Left renal cortex interstitium (tissue), 4 donors: ENCODE measurements around the gene CFD. TPM values are rescaled to one million over a fixed set of nuclear protein-coding genes. Genes with fewer than 3 reads are reported as not detected.
"Not testable (repeated sequence)": the region's sequence is repeated elsewhere in the genome, so short reads cannot be mapped to it uniquely, and the experiment has no call there.

Experiments used
- DNase-seq, 4 donors: peaks; one replicate each; pipeline ENCODE4 v3.0.0-alpha.2; 2013; ENCODE audit warnings: low read depth in 4 of 4, low spot score in 2 of 4, missing footprints in 1 of 4
- polyA plus RNA-seq, 4 donors: library from polyadenylated mRNA; unstranded; fragments of 120-200 nt; gene quantifications; one replicate each; pipeline ENCODE4 v1.2.1, GENCODE V29; 2013; ENCODE audit not compliant: insufficient read length in 4 of 4

The CFD gene
- polyA plus RNA-seq = 1 to 10 TPM; 2.2 to 5.4 (median 4.3) TPM

DNA sequence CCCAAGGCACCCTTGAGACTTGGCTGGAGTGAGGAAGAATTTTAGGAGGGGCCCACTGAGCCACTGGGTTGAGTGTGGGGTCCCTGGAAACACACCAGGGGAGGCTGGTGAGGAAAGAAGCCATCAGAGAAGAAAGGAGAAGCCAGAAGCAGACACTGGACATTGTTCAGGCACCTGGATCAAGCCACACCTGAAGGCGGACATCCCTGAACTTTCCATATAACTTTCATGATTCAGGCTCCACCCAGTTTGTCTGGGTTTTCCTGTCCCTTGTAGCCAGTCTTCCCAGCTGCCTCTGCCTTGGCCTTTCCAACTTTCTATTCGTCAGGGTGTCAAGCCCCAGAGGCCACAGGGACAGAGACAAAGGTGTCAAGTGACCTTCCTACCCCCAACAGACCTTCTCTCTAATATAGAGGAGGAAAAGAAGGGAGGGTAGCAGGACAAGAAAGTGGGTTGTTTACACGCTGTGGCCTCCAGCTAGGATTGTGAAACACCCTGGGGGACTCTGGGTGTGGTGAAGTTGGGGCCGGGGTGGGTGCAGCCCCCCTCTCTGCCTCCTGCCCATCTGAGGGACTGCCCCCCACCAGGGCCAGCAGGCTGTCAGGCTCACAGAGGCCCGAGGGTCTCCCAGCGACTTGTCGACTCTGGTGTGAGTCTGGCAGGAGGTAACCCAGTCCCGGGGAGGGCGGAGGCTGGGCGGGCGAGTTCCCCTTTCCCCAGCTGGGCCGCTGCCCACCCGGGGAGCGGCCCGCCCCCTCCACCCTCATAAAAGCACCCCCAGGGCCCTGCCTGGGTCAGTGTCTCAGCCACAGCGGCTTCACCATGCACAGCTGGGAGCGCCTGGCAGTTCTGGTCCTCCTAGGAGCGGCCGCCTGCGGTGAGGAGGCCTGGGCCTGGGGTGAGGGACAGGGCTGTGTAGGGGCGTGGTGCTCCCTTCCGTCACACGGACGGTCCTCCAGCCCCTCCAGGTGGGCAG, at the start of gene CFD:
Gene CFD, plus strand, starts transcription at position 797 of the 976 bp plus-strand sequence. Its CDS starts 26 bp downstream, at position 823.
- DNase-seq = no peak

DNA sequence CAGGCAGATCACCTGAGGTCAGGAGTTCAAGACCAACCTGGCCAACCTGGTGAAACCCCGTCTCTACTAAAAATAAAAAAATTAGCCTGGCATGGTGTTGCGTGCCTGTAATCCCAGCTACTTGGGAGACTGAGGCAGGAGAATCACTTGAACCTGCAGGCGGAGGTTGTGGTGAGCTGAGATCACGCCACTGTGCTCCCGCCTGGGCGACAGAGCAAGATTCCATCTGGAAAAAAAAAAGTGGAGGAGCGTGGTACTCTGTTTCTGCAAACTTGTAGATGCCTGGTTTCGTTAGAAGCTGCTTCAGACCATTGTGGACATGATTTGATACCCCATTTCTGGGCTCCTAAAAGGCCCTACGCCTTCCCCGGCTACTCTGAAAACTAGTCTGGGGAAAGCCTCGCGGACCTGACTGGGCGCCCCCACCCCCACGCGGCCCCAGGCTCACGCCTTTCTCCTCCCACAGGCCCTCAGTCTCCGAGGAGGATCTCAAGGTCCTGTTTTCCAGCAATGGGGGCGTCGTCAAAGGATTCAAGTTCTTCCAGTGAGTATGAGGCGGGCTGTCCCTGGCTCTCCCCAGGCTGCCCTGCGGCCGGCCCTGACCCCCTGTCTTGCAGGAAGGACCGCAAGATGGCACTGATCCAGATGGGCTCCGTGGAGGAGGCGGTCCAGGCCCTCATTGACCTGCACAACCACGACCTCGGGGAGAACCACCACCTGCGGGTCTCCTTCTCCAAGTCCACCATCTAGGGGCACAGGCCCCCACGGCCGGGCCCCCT, 49.2 kb upstream of the CFD start:
- DNase-seq = no peak

DNA sequence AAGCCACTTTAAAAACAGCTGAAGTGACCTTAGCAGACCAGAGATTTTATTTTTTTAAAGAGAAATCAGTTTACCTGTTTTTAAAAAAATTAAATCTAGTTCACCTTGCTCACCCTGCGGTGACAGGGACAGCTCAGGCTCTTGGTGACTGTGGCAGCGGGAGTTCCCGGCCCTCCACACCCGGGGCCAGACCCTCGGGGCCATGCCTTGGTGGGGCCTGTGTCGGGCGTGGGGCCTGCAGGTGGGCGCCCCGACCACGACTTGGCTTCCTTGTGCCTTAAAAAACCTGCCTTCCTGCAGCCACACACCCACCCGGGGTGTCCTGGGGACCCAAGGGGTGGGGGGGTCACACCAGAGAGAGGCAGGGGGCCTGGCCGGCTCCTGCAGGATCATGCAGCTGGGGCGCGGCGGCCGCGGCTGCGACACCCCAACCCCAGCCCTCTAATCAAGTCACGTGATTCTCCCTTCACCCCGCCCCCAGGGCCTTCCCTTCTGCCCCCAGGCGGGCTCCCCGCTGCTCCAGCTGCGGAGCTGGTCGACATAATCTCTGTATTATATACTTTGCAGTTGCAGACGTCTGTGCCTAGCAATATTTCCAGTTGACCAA, 48.5 kb upstream of the CFD start:
- no peak for DNase-seq

DNA sequence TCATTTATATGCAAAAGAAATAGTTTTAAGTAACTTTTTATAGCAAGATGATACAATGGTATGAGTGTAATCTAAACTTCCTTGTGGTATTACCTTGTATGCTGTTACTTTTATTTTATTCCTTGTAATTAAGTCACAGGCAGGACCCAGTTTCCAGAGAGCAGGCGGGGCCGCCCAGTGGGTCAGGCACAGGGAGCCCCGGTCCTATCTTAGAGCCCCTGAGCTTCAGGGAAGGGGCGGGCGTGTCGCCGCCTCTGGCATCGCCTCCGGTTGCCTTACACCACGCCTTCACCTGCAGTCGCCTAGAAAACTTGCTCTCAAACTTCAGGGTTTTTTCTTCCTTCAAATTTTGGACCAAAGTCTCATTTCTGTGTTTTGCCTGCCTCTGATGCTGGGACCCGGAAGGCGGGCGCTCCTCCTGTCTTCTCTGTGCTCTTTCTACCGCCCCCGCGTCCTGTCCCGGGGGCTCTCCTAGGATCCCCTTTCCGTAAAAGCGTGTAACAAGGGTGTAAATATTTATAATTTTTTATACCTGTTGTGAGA, 47.9 kb upstream of the CFD start:
- DNase-seq = no peak

DNA sequence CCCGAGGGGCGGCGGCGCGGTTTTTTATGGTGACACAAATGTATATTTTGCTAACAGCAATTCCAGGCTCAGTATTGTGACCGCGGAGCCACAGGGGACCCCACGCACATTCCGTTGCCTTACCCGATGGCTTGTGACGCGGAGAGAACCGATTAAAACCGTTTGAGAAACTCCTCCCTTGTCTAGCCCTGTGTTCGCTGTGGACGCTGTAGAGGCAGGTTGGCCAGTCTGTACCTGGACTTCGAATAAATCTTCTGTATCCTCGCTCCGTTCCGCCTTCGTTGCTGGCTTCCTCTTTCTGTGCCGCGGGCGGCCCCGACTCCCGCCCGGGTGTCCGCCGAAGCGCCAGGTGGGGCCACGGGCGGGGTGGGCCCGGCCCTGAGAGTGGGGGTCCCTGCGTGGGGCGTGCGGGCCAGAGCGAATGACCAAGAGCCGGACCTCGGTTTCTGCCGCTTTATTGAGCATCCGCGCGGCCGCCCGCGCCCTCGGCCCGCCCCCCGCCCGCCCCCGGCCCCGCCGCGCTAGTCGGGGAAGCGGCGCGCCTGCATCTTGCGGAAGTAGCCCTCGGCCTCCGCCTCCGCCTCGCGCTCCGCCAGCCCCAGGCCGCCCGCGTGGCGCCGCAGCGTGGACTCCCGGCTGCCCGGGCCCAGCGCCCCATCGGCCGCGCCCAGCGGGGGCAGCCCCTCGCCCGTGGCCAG, 47.3 kb upstream of the CFD start:
- DNase-seq = no peak

DNA sequence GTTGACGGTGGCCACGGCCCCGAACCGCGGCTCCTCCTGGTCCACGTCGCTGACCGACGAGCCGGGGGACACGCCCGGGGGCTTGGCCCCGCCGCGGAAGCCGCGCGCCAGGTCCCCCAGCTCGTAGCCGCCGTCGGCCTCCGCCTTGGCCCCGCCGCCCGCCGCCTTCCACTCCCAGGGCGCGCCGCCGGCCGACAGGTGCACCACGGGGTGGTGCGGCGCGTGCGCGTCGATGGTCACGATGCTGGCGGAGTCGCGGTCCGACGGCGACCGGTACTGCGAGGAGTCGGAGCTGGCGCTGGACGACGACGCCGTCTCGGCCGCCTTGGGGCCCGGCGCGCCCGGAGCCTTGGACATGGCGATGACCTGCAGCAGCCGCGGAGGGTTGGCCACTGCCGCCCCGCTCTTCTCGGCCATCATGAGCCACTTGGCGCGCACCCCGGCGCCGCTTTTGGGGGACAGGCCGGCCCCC, 46.7 kb upstream of the CFD start:
- DNase-seq = no peak

DNA sequence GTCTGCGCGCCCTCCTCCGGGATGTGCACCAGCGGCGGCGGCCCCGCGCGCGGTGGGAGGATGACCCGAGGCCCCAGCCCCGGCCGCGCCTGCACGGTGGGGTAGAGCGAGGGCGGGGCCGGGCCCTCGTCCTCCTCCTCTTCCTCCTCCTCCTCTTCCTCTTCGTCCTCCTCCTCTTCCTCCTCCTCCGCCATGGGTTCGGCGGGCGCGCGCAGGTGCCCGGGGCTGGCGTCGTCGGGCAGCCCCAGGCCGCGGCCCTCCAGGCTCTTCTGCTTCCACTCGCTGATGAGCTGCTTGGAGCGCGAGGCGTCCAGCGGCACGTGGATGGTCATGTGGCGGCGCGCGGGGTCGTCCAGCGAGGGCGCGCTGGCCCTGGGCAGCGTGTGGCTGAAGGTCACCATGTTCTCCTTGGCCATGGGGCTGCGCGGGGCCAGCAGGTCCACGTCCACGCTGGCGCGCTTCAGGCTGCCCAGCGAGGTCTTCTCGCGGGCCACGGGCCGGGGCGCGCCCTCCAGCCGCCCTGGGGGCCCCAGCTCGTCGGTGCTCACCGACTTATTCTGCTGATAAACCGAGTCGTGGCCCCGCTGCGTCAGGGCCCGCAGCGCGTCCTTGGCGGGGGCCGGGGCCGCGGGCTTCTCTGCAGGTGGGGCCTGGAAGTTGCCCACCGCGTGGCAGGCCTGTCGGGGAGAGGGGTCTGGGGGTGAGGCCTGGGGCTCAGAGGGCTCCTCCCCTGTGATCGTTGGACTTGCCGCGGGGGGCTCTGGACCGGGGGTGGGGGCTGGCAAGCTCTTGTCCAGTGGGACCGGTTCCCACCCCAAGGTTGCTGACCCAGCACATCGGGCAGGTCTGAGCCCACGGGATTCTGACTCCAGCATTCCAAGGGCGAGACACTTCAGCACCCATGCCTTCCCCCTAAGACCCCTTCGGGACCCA, 46.0 kb upstream of the CFD start:
- no peak for DNase-seq

DNA sequence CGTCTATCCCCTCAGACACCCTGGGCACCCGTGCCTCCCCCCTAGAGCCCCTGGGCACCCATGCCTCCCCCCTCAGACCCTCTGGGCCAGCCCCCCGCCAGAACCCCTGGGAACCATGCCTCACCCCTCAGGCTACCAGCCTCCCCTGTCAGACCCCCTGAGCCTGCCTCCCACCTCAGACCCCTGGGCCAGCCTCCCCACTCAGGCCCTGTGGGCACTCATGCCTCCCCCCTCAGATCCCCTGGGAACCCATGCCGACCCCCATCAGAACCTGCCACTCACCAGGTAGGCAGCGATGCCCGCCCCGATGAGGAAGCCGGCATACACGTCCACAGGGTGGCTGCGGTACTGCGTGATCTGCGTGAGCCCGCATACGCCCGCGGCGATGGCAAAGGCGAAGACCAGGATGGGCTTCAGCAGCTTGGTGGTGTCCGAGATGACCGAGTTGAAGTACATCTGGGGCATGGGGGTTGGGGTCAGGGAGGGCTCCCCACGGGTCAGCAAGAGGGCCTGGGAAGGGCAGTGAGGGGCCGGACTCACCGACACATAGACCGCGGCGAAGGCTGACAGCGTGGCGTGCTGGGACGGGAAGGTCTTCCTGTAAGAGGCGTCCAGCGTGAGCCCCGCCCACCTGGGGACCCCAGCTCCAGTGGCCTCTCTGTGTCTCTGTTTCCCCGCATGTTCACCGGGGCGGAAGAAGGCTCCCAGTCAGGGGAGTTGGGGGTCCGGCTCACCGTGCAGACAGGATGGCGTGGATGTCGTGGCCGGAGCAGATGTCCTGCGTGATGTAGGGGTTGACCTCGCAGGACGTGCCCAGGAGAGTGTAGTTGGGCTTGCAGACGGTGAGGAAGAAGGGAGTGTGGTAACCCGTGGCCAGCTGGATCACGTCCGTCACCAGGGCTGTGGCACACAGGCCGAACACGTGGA, 45.0 kb upstream of the CFD start:
- no peak for DNase-seq

DNA sequence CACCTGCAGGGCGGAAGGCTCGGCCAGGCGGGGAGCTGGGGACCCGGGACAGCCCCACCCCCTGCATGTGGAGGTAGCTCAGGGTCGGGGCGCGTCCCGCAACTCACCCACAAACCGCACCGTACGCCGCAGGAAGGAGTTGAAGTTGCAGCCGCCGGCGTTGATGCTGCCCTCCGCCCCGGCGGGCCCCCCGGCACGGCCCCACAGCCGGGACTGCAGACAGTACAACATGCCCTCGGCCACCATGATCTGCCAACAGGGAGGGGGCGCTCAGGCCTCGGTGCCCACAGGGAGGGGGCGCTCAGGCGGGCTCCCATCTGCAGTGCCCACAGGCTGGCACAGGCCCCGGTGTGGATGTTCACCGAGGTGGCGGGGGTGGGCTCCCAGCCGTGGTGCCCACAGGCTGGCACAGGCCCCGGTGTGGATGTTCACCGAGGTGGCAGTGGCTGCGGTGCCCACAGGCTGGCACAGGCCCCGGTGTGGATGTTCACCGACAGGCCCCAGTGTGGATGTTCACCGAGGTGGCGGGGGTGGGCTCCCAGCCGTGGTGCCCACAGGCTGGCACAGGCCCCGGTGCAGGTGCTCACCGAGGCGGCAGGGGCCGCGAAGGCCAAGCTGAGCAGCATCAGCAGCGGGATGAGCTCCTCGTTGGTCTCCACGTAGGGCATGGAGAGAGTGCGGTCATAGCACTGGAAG, 44.2 kb upstream of the CFD start:
- DNase-seq = no peak

DNA sequence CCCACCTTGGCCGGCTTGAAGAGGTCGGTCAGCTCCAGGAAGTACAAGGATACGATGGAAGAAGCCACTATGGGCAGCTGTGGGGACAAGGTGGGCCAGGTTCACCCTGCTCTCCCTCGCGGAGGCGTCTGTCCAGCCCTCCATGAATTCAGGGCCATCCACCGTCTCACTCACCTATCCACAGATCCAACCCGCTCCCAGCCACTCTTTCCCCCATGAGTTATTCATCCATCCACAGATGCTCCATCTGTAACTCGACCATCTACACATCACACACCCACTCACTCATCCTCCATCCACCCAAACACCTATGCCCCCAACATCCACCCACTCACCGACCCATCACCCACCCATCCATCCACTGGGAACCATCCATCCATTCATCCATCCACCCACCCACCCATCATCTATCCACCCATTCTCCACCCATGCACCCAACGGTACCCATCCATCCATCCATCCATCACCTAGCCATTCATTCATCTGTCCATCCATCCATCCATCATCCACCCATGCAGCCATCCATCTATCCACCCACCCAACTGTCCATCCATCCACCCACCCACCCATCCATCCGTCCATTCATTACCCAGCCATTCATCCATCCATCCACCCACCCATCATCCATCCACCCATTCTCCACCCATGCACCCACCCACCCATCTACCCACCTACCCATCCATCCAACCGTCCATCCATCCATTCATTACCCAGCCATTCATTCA, 43.5 kb upstream of the CFD start:
- DNase-seq = no peak

DNA sequence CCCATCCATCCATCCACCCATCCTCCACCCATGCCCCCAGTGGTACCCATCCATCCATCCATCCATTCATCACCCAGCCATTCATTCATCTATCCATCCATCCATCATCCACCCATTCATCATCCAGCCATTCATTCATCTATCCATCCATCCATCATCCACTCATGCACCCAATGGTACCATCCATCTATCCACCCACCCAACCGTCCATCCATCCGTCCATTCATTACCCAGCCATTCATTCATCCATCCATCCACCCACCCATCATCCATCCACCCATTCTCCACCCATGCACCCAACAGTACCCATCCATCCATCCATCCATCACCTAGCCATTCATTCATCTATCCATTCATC, 43.0 kb upstream of the CFD start:
- no peak for DNase-seq

DNA sequence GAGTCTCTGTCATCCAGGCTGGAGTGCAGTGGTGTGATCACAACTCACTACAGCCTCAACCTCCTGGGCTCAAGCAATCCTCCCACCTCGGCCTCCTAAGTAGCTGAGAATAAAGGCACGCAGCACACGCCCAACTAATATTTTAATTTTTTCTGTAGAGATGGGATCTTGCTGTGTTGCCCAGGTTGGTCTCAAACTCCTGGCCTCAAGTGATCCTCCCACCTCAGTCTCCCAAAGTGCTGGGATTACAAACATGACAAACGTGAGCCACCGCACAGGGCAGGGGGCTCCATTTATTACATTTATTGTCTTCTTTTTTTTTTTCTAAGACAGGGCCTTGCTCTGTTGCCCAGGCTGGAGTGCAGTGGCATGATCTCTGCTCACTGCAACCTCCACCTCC, 39.3 kb upstream of the CFD start:
- not testable (repeated sequence) for DNase-seq

DNA sequence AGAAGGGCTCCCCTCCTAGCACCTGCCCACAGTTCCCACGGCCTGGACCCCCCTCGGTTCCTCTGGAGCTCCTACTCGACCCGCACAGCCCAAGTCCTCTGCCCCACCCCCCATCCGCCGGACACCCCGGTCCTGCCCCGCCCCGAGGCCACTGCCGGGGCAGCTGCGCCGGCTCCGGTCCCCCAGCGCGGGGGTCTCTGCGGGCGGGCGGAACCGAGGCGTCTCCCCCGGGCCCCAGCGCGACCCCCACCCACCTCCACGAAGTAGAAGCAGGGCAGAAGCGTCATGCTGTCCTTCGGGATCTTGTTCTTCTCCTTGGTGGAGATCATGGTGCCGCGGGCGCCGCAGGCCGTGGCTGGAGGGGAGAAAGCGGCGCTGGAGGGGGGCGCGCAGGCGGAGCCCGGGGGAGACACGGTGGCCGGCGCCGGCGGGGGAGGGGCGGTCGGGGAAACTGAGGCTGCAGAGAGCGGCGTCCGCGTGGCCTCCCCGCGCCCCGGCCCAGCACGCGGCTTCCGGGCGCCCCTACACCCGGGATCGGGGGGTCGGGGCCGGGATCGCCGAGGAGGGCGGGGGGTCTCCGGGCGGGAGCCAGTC, 38.1 kb upstream of the CFD start:
- no peak for DNase-seq

DNA sequence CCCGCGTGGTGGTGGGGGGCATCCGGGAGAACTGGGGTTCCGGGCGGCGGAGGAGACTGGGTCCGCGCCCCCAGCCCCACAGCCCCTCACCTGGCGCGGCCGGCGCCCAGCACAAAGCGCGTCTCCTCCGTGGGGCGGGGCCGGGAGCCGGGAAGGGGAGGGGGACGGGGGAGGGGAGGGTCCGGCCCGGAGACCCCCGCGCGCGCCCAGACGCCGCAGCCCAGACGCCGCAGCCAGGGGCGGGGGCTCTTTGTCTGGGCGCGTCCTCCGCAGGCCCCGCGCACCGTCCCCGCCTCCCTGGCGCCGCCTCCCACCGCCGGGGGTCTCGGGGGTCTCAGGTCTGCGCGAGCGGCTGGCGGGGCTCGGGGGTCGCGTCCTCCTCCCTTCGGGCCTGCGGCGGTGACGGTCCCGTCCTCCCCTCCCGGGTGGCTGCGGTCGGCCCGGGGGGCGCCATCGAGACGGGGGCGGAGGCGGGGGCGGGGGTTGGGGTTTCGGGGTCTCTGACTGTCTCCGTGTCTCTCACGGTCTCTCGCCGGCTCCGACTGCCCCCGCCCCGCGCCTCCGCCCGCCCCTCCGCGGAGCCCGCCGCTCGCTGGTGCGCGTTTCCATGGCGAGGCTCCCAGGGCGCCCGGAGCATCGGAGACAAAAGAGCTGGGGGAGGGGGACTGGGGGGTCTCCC, 37.5 kb upstream of the CFD start, which contains the start of gene PLPPR3:
Gene PLPPR3, minus strand, starts transcription at position 131 of the 679 bp plus-strand sequence. CDS start 396 bp downstream, outside the sequence.
- DNase-seq = no peak

DNA sequence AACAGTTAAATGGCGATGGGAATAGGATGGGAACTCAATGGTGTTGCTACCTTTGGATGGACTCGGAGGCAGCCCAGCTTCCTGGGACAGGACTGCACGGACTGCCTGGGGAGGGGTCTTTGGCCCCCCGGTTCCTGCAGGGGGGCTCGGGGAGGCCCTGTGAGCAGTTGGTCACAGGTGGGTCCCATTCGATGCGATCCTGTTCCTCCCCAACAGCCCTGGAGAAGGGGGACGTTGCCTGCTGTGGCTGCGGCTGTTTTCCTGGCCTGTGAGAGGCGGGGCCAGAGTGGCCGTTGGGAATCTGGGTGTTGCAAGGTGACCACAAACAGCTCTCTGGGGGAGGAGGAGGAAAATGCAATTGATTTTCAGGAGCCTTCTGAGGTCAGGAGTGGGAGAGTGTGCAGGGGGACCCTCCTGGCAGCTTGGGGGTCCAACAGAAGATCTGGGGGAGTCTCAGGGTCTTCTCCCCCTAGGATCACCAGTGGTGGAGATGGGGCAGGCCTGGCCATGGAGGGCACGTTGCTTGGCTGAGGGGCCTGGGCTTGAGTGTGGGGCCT, 35.8 kb upstream of the CFD start:
- DNase-seq = no peak
